ENCODE data around the gene LYRM4. TPM values are rescaled to one million over a fixed set of nuclear protein-coding genes. Genes with fewer than 3 reads are reported as not detected.

The LYRM4 gene
- total and polyA plus RNA-seq, 4 donors, result 15.2 to 23.2 (median 19.1) TPM

- DNase-seq (peak in 1 of 3 donors; percentile 58), ATAC-seq (ENCODE audit: insufficient read depth, low FRiP score) (peak; percentile 20)
- 74 to 84% methylated on average over 3 of the region's 3 CpGs for WGBS, 2 donors
- Histone ChIP-seq H3K9ac (ENCODE audit: insufficient read depth in 1 of 2, low read length in 2 of 2) (no peak overlapping the region), H3K36me3 (ENCODE audit: control insufficient read depth in 4 of 4, insufficient read depth in 4 of 4, low read length in 4 of 4) (no peaks in the 10 kb centered on the region), H3K27ac (ENCODE audit: low read depth in 1 of 2, low read length in 1 of 2) (no peak overlapping the region), H3K4me3 (no peak overlapping the region), H3K4me1 (ENCODE audit: control insufficient read depth in 5 of 5, insufficient read depth in 5 of 5, low read length in 5 of 5) (peaks cover 0 to 6% (median 3%) of the 10 kb centered on the region in 5 donors), H3K9me3 (ENCODE audit: control insufficient read depth in 4 of 4, insufficient read depth in 3 of 4, low read length in 3 of 4) (peaks cover 0 to 1% (median 0%) of the 10 kb centered on the region in 4 donors), H3K27me3 (ENCODE audit: control insufficient read depth in 3 of 3, insufficient read depth in 3 of 3, low read length in 2 of 3) (no peaks in the 10 kb centered on the region)
- TF ChIP-seq, protein P1, sequence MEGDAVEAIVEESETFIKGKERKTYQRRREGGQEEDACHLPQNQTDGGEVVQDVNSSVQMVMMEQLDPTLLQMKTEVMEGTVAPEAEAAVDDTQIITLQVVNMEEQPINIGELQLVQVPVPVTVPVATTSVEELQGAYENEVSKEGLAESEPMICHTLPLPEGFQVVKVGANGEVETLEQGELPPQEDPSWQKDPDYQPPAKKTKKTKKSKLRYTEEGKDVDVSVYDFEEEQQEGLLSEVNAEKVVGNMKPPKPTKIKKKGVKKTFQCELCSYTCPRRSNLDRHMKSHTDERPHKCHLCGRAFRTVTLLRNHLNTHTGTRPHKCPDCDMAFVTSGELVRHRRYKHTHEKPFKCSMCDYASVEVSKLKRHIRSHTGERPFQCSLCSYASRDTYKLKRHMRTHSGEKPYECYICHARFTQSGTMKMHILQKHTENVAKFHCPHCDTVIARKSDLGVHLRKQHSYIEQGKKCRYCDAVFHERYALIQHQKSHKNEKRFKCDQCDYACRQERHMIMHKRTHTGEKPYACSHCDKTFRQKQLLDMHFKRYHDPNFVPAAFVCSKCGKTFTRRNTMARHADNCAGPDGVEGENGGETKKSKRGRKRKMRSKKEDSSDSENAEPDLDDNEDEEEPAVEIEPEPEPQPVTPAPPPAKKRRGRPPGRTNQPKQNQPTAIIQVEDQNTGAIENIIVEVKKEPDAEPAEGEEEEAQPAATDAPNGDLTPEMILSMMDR (IDR thresholded peaks at IDR 0.05; ENCODE audit: control extremely low read depth, extremely low read depth), result no peak
Measured at GRCh38 chr6:5094327-5094726, 166.4 kb downstream of the LYRM4 start.

DNA sequence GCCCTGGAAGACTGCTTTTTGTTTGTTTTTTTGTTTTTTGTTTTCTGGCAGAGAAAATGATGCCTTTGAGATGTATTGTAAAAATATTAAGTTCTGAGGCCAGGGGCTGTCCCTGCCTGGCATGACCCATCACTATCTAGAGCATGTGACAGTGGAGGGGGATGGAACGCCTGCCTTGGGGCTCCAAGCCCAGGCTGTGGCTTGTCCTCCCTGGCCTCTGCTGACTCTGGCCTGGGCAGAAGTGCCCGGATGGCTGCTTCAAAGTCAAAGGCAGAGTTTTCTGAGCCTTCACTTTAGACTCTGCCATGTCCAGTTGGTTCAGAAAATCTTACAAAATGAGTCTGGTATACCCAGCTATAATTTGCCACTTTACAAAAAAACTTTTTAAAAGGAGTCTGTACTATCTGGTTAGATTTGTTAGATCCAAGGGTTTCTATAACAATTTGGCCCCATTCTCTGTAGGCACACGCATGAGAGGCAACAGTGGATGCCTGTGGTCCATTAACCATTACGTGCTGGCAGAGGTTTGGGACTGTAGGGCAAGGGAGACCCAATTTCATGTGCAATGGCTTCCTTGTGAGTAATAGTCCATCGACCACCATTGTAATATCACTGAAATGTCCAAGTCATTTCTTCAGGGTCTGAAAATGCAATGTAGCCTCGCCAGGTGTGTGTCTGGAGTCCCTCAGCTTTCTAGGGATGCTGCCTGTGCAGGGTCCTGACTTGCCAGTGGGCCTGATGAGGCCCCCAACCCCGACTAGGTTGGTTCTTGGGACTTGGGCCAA is 167.3 kb downstream of the LYRM4 start:
- H3K9me3 ChIP-seq (ENCODE audit: control insufficient read depth in 4 of 4, insufficient read depth in 3 of 4, low read length in 3 of 4), result peaks cover 0 to 1% (median 0%) of the 10 kb centered on the region in 4 donors
- DNase-seq, result no peak
- WGBS, 2 donors, result 87 to 88% methylated on average over 7 of the region's 7 CpGs
- H3K36me3 ChIP-seq (ENCODE audit: control insufficient read depth in 4 of 4, insufficient read depth in 4 of 4, low read length in 4 of 4), result no peaks in the 10 kb centered on the region
- H3K4me3 ChIP-seq, result no peak overlapping the region
- ATAC-seq (ENCODE audit: insufficient read depth, low FRiP score), result no peak
- H3K9ac ChIP-seq (ENCODE audit: insufficient read depth in 1 of 2, low read length in 2 of 2), result no peak overlapping the region
- no peaks in the 10 kb centered on the region for H3K27me3 ChIP-seq (ENCODE audit: control insufficient read depth in 3 of 3, insufficient read depth in 3 of 3, low read length in 2 of 3)
- peaks cover 0 to 6% (median 3%) of the 10 kb centered on the region in 5 donors for H3K4me1 ChIP-seq (ENCODE audit: control insufficient read depth in 5 of 5, insufficient read depth in 5 of 5, low read length in 5 of 5)
- peak overlapping the region in 1 of 2 donors; percentile 29 for H3K27ac ChIP-seq (ENCODE audit: low read depth in 1 of 2, low read length in 1 of 2)
- TF ChIP-seq, protein P1 (IDR thresholded peaks at IDR 0.05; ENCODE audit: control extremely low read depth, extremely low read depth), result no peak

DNA sequence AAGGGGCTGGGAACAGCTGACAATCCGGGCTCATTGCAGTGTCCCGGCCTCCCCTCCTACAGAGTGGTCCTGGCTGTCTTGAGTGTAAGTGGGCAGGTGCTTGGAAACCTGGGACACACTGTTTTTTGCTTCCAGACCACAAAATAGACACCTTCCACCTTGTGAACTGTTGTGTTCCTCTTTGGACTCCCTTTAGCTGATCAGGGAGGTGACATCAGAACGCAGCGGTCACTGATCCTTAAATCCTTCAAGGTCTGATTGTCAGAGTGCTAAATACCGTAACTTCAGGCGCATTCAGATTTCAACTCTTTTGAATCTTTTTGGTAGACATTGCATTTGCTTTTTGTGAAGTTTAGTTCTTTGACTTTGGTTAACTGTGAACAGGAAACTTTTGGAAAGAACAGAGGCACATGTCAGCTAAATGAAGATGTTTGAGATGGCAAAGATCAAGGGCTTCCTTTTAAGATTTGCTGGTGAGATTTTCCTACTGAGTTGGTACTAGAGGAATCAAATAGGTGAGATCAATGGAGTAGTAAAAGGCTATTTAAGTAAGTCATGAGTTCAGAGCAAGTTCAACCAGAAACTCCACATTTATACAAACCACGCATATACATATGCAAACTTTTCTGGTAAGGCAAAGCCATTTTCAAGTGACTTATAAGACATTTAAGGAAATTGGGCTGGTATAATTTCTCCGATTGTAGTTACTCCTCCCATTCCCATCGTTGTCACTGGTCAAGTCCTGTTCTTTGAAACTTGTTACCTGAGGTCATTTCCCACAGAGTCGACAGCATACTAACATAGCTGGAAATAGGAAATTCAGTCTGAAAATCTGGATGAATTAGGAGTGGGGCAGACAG is 169.3 kb downstream of the LYRM4 start:
- TF ChIP-seq, protein P1 (IDR thresholded peaks at IDR 0.05; ENCODE audit: control extremely low read depth, extremely low read depth), result no peak
- 85 to 91% methylated on average over 10 of the region's 10 CpGs for WGBS, 2 donors

More for the DNA sequence above, 169.3 kb downstream of the LYRM4 start:
- ATAC-seq (ENCODE audit: insufficient read depth, low FRiP score) (no peak), DNase-seq (no peak)
- Histone ChIP-seq H3K4me1 (ENCODE audit: control insufficient read depth in 5 of 5, insufficient read depth in 5 of 5, low read length in 5 of 5) (peaks cover 0 to 7% (median 3%) of the 10 kb centered on the region in 5 donors), H3K36me3 (ENCODE audit: control insufficient read depth in 4 of 4, insufficient read depth in 4 of 4, low read length in 4 of 4) (no peaks in the 10 kb centered on the region), H3K27ac (ENCODE audit: low read depth in 1 of 2, low read length in 1 of 2) (no peak overlapping the region), H3K9ac (ENCODE audit: insufficient read depth in 1 of 2, low read length in 2 of 2) (no peak overlapping the region), H3K27me3 (ENCODE audit: control insufficient read depth in 3 of 3, insufficient read depth in 3 of 3, low read length in 2 of 3) (peaks cover 0 to 12% (median 10%) of the 10 kb centered on the region in 3 donors), H3K9me3 (ENCODE audit: control insufficient read depth in 4 of 4, insufficient read depth in 3 of 4, low read length in 3 of 4) (peaks cover 0 to 1% (median 0%) of the 10 kb centered on the region in 4 donors), H3K4me3 (no peak overlapping the region)

All from lung (tissue), 12 donors.